H1 (cell line): ENCODE measurements around the gene PCCA. TPM values are rescaled to one million over a fixed set of nuclear protein-coding genes. Genes with fewer than 3 reads are reported as not detected.

Experiments used
- CTCF ChIA-PET: fragments of 300-600 bp; sonication (Branson Sonifier 250); formaldehyde crosslinking; loops from one replicate; lab custom pipeline; 2021; ENCODE audit not compliant: partially characterized antibody; lab: Charles Lee
- POLR2A ChIA-PET: fragments of 300-600 bp; sonication (Branson Sonifier 250); formaldehyde crosslinking; loops from one replicate; lab custom pipeline; 2021; ENCODE audit warnings: inconsistent platforms; ENCODE audit not compliant: partially characterized antibody; lab: Charles Lee
- DNase-seq, 2 experiments: peaks; one replicate each; pipeline versions ENCODE4 v3.0.0 to v3.0.0-alpha.2; 2010 to 2022; ENCODE audit warnings: low spot score in 2 of 2, low read depth in 1 of 2, mixed read lengths in 1 of 2
- FAIRE-seq: peaks from 2 replicates; lab custom pipeline; 2011; peaks lifted over from hg19 to GRCh38; lab: Jason Lieb, UNC
- H2AFZ ChIP-seq: 2 replicates; pipeline ENCODE4 v1.8.1; 2012; ENCODE audit warnings: low read length, inconsistent platforms
- H2AK5ac ChIP-seq: 2 replicates; pipeline ENCODE4 v1.6.1; 2013; ENCODE audit warnings: low read depth, low read length
- H2BK120ac ChIP-seq: replicated peaks from 2 replicates; pipeline ENCODE3; 2013; ENCODE audit warnings: low read depth, low read length, inconsistent platforms
- H2BK12ac ChIP-seq: 2 replicates; pipeline ENCODE4 v1.6.1; 2013; ENCODE audit warnings: low read depth, low read length
- H2BK15ac ChIP-seq: 2 replicates; pipeline ENCODE4 v1.6.1; 2013; ENCODE audit warnings: low read length
- H2BK20ac ChIP-seq: 2 replicates; pipeline ENCODE4 v1.6.1; 2013; ENCODE audit warnings: low read length
- H2BK5ac ChIP-seq: 2 replicates; pipeline ENCODE4 v1.6.1; 2013; ENCODE audit warnings: low read depth, low read length
- H3K14ac ChIP-seq: 2 replicates; pipeline ENCODE4 v1.6.1; 2013; ENCODE audit warnings: inconsistent platforms; ENCODE audit not compliant: insufficient read length
- H3K18ac ChIP-seq: 2 replicates; pipeline ENCODE4 v1.6.1; 2013; ENCODE audit warnings: low read length; ENCODE audit errors: extremely low read depth
- H3K23ac ChIP-seq: 2 replicates; pipeline ENCODE4 v1.6.1; 2013; ENCODE audit warnings: inconsistent platforms; ENCODE audit not compliant: insufficient read length
- H3K23me2 ChIP-seq: 2 replicates; pipeline ENCODE4 v1.6.1; 2013; ENCODE audit warnings: low read depth, low read length
- H3K27ac ChIP-seq: 2 replicates; pipeline ENCODE4 v1.6.1; 2011; ENCODE audit warnings: low read depth, low read length, inconsistent platforms
- H3K27me3 ChIP-seq, 4 experiments: replicated peaks in 1 of 4; 1 replicate in 1 of 4; 2 replicates in 3 of 4; pipeline versions ENCODE4 v1.6.1 to v1.8.1; 2011 to 2013; ENCODE audit warnings: low read length in 3 of 4, mild to moderate bottlenecking in 3 of 4, inconsistent platforms in 2 of 4, mixed read lengths in 2 of 4, moderate library complexity in 1 of 4; ENCODE audit not compliant: control insufficient read depth in 3 of 4, insufficient read depth in 3 of 4; ENCODE audit errors: extremely low read depth in 1 of 4
- H3K36me3 ChIP-seq, 4 experiments: 2 replicates each; pipeline versions ENCODE4 v1.6.1 to v1.8.1; 2011 to 2013; ENCODE audit warnings: mild to moderate bottlenecking in 4 of 4, low read length in 3 of 4, moderate library complexity in 2 of 4, control low read depth in 1 of 4, inconsistent platforms in 1 of 4; ENCODE audit not compliant: insufficient read depth in 4 of 4, control insufficient read depth in 2 of 4
- H3K4ac ChIP-seq: replicated peaks from 2 replicates; pipeline ENCODE3; 2013; ENCODE audit warnings: low read length, low read depth, mixed read lengths, inconsistent platforms; ENCODE audit not compliant: insufficient read length
- H3K4me1 ChIP-seq, 4 experiments: replicated peaks in 1 of 4; 1 replicate in 1 of 4; 2 replicates in 3 of 4; pipeline versions ENCODE4 v1.6.1 to v1.8.1; 2011 to 2013; ENCODE audit warnings: low read length in 3 of 4, inconsistent platforms in 2 of 4, mixed read lengths in 1 of 4; ENCODE audit not compliant: insufficient read depth in 4 of 4, control insufficient read depth in 3 of 4
- H3K4me2 ChIP-seq, 2 experiments: 2 replicates each; pipeline versions ENCODE4 v1.6.1 to v1.8.1; 2011 to 2013; ENCODE audit warnings: low read depth in 2 of 2, low read length in 2 of 2, control low read depth in 1 of 2, inconsistent platforms in 1 of 2, mild to moderate bottlenecking in 1 of 2; ENCODE audit not compliant: insufficient read depth in 1 of 2
- H3K4me3 ChIP-seq, 4 experiments: fragments of 200-600, 300-600 bp in 1 of 4; sonication (generic), shearing (Covaris generic), sonication (Bioruptor Twin) in 1 of 4; 2 replicates each; pipeline versions ENCODE4 v1.5.1 to v1.8.1; 2011 to 2016; ENCODE audit warnings: low read length in 4 of 4, low read depth in 3 of 4, control low read depth in 2 of 4, inconsistent platforms in 2 of 4, mild to moderate bottlenecking in 2 of 4, mixed read lengths in 1 of 4, moderate library complexity in 1 of 4; ENCODE audit not compliant: insufficient read depth in 2 of 4; ENCODE audit errors: extremely low read depth in 1 of 4
- H3K56ac ChIP-seq: replicated peaks from 2 replicates; pipeline ENCODE3; 2013; ENCODE audit warnings: low read depth, mild to moderate bottlenecking, mixed read lengths, low read length, inconsistent platforms; ENCODE audit not compliant: insufficient read length
- H3K79me1 ChIP-seq: 2 replicates; pipeline ENCODE4 v1.6.1; 2013; ENCODE audit warnings: low read depth, low read length, control low read depth
- H3K79me2 ChIP-seq, 2 experiments: 2 replicates each; pipeline versions ENCODE4 v1.6.1 to v1.8.1; 2012 to 2013; ENCODE audit warnings: low read length in 2 of 2, mild to moderate bottlenecking in 2 of 2, inconsistent platforms in 1 of 2; ENCODE audit not compliant: insufficient read depth in 2 of 2, control insufficient read depth in 1 of 2
- H3K9ac ChIP-seq, 4 experiments: replicated peaks in 1 of 4; 1 replicate in 1 of 4; 2 replicates in 3 of 4; pipeline versions ENCODE4 v1.6.1 to v1.8.1; 2011 to 2013; ENCODE audit warnings: low read depth in 3 of 4, low read length in 3 of 4, control low read depth in 2 of 4, mild to moderate bottlenecking in 2 of 4, moderate library complexity in 2 of 4, inconsistent platforms in 1 of 4; ENCODE audit errors: extremely low read depth in 1 of 4
- H3K9me3 ChIP-seq, 2 experiments: 2 replicates each; pipeline versions ENCODE4 v1.6.1 to v1.8.1; 2012 to 2013; ENCODE audit warnings: mild to moderate bottlenecking in 2 of 2, moderate library complexity in 2 of 2, control low read depth in 1 of 2, inconsistent platforms in 1 of 2, low read depth in 1 of 2, low read length in 1 of 2, mixed read lengths in 1 of 2; ENCODE audit not compliant: insufficient read depth in 2 of 2
- H4K20me1 ChIP-seq, 2 experiments: replicated peaks in 1 of 2; 2 replicates each; pipeline versions ENCODE3 to v1.8.1; 2011 to 2013; ENCODE audit warnings: inconsistent platforms in 2 of 2, low read length in 2 of 2, mild to moderate bottlenecking in 1 of 2; ENCODE audit not compliant: insufficient read depth in 2 of 2, control insufficient read depth in 1 of 2
- H4K5ac ChIP-seq: 2 replicates; pipeline ENCODE4 v1.6.1; 2013; ENCODE audit warnings: low read length, low read depth, mixed read lengths, inconsistent platforms; ENCODE audit not compliant: insufficient read length
- H4K8ac ChIP-seq: 2 replicates; pipeline ENCODE4 v1.8.0; 2013; ENCODE audit warnings: mild to moderate bottlenecking, moderate library complexity, low read length, inconsistent platforms; ENCODE audit not compliant: insufficient read depth; ENCODE audit errors: extremely low read depth
- H4K91ac ChIP-seq: replicated peaks from 2 replicates; pipeline ENCODE3; 2013; ENCODE audit warnings: low read length, mixed read lengths, inconsistent platforms; ENCODE audit not compliant: insufficient read length
- BACH1 ChIP-seq: IDR thresholded peaks from 2 replicates; pipeline ENCODE4 v1.6.1; 2012; ENCODE audit warnings: low read length, improper control_type of control experiment
- BCL11A ChIP-seq, 2 experiments: IDR thresholded peaks; one replicate each; pipeline ENCODE4 v1.6.1; 2011; ENCODE audit warnings: low read depth in 2 of 2, low read length in 2 of 2, mild to moderate bottlenecking in 2 of 2
- CHD2 ChIP-seq: IDR thresholded peaks from 2 replicates; pipeline ENCODE4 v1.6.1; 2012; ENCODE audit warnings: low read length, improper control_type of control experiment
- CREB1 ChIP-seq: IDR thresholded peaks from 2 replicates; pipeline ENCODE4 v1.6.1; 2012; ENCODE audit warnings: inconsistent platforms
- CTBP2 ChIP-seq: IDR thresholded peaks from 2 replicates; pipeline ENCODE4 v1.7.0; 2011; ENCODE audit warnings: borderline replicate concordance, mild to moderate bottlenecking, moderate library complexity, mixed read lengths, low read length; ENCODE audit not compliant: insufficient read depth, insufficient read length
- POU5F1 ChIP-seq: IDR thresholded peaks from 2 replicates; pipeline ENCODE4 v1.6.1; 2011; ENCODE audit warnings: low read depth, mild to moderate bottlenecking, low read length, moderate library complexity
- RNF2 ChIP-seq: fragments of 200-900, 300-1000 bp; sonication (generic); IDR thresholded peaks from 2 replicates; pipeline ENCODE4 v1.7.1; 2016; ENCODE audit warnings: borderline replicate concordance, low read depth, mild to moderate bottlenecking, antibody characterized with exemption, low read length; ENCODE audit not compliant: poor library complexity, severe bottlenecking; ENCODE audit errors: missing control alignments
- SIX5 ChIP-seq: IDR thresholded peaks from 2 replicates; pipeline ENCODE4 v1.6.1; 2011; ENCODE audit warnings: mild to moderate bottlenecking, low read depth, low read length
- SP1 ChIP-seq: IDR thresholded peaks from 2 replicates; pipeline ENCODE4 v1.6.1; 2011; ENCODE audit warnings: low read depth, low read length
- YY1 ChIP-seq: IDR thresholded peaks from 2 replicates; pipeline ENCODE4 v1.6.1; 2011; ENCODE audit warnings: low read depth, mild to moderate bottlenecking, low read length
- WGBS, 2 experiments: shearing (Covaris generic) in 1 of 2; methylation state at CpG; one replicate each; pipeline versions ENCODE4 v1.1.6 to v1.1.7; 2013 to 2015; ENCODE audit warnings: low lambda C conversion rate in 2 of 2, mixed read lengths in 2 of 2, inconsistent platforms in 1 of 2, low coverage in 1 of 2, missing lambda C conversion rate in 1 of 2; ENCODE audit not compliant: insufficient replicate concordance in 2 of 2, insufficient coverage in 1 of 2, insufficient read length in 1 of 2; ENCODE audit errors: extremely low coverage in 1 of 2, missing lambda C conversion rate in 1 of 2; 5-methylcytosine and 5-hydroxymethylcytosine counted together
- polyA plus RNA-seq, 7 experiments: library from polyadenylated mRNA; depleted of rRNA in 3 of 7; stranded (reverse) in 5 of 7; unstranded in 2 of 7; fragments of >200 nt in 5 of 7; fragments of 200-250 nt in 2 of 7; gene quantifications; 1 replicate in 5 of 7; 2 replicates in 1 of 7; 4 replicates in 1 of 7; pipeline versions ENCODE4 v1.2.1 to v1.2.3, GENCODE V29; 2011 to 2013; ENCODE audit warnings: missing spikeins in 2 of 7, mixed read lengths in 2 of 7
- total RNA-seq: library from RNA; stranded (reverse); fragmentation: NEBNext Ultra II Directional; extraction: Animal tissue kit (Norgen Biotek cat#: 25700); gene quantifications from 2 replicates; pipeline ENCODE4 v1.2.1, GENCODE V29; 2021
- TF ChIP-seq, protein P1 (sequence below): IDR thresholded peaks from 2 replicates; pipeline ENCODE4 v1.6.1; 2011; ENCODE audit warnings: low read depth, mild to moderate bottlenecking, low read length; ENCODE audit not compliant: insufficient read depth
- TF ChIP-seq, protein P2 (sequence below): IDR thresholded peaks from 2 replicates; pipeline ENCODE4 v1.6.1; 2012; ENCODE audit warnings: inconsistent platforms

The PCCA gene
- total and polyA plus RNA-seq, 2 of the 8 experiments (the other 6 are each of a cell fraction or from before 2014, with no cell fraction given) = 18.4 to 49.8 TPM

DNA sequence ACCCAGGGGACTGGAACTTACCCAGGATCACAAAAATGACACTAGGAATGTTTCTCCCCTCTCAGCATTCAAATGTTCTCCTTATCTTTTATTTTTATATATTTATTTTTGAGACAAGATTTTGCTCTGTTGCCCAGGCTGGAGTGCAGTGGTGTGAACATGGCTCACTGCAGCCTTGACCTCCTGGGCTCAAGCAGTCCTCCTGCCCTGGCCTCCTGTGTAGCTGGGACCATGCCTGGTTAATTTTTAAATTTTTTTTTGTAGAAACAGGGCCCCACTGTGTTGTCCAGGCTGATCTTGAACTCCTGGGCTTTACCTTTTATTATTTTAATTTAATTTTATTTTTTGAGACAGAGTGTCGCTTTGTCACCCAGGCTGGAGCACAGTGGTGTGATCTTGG lies 108.2 kb downstream of the PCCA start:
- Histone ChIP-seq H3K4ac (peak overlapping the region; percentile 27), H3K27me3 (no peaks in the 10 kb centered on the region), H3K9me3 (no peaks in the 10 kb centered on the region), H4K91ac (no peak overlapping the region), H3K36me3 (no peaks in the 10 kb centered on the region; a peak in 1 of 8 replicates), H4K8ac (no peak overlapping the region), H2BK12ac (no peak overlapping the region), H3K4me2 (no peak overlapping the region), H3K4me1 (peaks cover 0 to 23% (median 14%) of the 10 kb centered on the region in 4 experiments; a peak in 5 of 7 replicates), H4K5ac (no peak overlapping the region), H3K79me1 (no peaks in the 10 kb centered on the region), H2BK120ac (peak overlapping the region; percentile 7), H3K9ac (no peak overlapping the region), H3K14ac (no peak overlapping the region), H4K20me1 (no peaks in the 10 kb centered on the region), H3K56ac (no peak overlapping the region), H3K79me2 (peaks cover 0 to 35% of the 10 kb centered on the region in 2 experiments; a peak in 3 of 4 replicates), H3K23ac (no peak overlapping the region), H3K4me3 (no peak overlapping the region), H2BK5ac (peak overlapping the region; percentile 56; the same call in 1 of the 2 replicates), H2AK5ac (peak overlapping the region; percentile 44; the same call in 1 of the 2 replicates), H3K18ac (peak overlapping the region; percentile 62; the same call in 1 of the 2 replicates), H2AFZ (no peak overlapping the region), H2BK15ac (no peak overlapping the region), H3K27ac (no peak overlapping the region), H2BK20ac (no peak overlapping the region), H3K23me2 (no peaks in the 10 kb centered on the region)
- 90% methylated on average over 1 of the region's 1 CpG; no CpG with 5 or more reads in 1 of the 2 experiments for WGBS, 2 experiments
- TF ChIP-seq RNF2 = no peak
- TF ChIP-seq CREB1 = no peak
- no peak for TF ChIP-seq YY1
- TF ChIP-seq, protein P1, sequence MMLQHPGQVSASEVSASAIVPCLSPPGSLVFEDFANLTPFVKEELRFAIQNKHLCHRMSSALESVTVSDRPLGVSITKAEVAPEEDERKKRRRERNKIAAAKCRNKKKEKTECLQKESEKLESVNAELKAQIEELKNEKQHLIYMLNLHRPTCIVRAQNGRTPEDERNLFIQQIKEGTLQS = no peak
- no peak for TF ChIP-seq POU5F1
- no peak for TF ChIP-seq SIX5
- TF ChIP-seq, protein P2, sequence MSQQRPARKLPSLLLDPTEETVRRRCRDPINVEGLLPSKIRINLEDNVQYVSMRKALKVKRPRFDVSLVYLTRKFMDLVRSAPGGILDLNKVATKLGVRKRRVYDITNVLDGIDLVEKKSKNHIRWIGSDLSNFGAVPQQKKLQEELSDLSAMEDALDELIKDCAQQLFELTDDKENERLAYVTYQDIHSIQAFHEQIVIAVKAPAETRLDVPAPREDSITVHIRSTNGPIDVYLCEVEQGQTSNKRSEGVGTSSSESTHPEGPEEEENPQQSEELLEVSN = no peak
- TF ChIP-seq BACH1 = no peak
- TF ChIP-seq BCL11A (IDR thresholded peaks at IDR 0.05; ENCODE audit: low read depth in 2 of 2, low read length in 2 of 2) = no peak
- no peak for TF ChIP-seq CHD2
- TF ChIP-seq CTBP2 = no peak
- TF ChIP-seq SP1 = no peak
- ChIA-PET POLR2A (interaction anchor here (1.1 kb wide), 1 partner anchor 11 kb away, joined by 3 read pairs; no protein-coding TSS in a partner anchor), CTCF (interaction anchor here (1.2 kb wide), 1 partner anchor 37 kb away, joined by 3 read pairs; no protein-coding TSS in a partner anchor)
- DNase-seq = no peak
- FAIRE-seq = no peak
